SJCRH30 (cell line): ENCODE measurements around the gene RFT1. TPM values are rescaled to one million over a fixed set of nuclear protein-coding genes. Genes with fewer than 3 reads are reported as not detected.
"Not testable (repeated sequence)": the region's sequence is repeated elsewhere in the genome, so short reads cannot be mapped to it uniquely, and the experiment has no call there.

ENCODE experiments used
- DNase-seq, 2 experiments: peaks; one replicate each; pipeline ENCODE4 v3.0.0-alpha.2; 2015 to 2020
- H3K27ac ChIP-seq: fragments of 250-450 bp; sonication (Bioruptor Pico); 2 replicates; pipeline ENCODE4 v1.5.1; 2020; ENCODE audit warnings: mild to moderate bottlenecking, moderate library complexity
- H3K27me3 ChIP-seq: fragments of 250-450 bp; sonication (Bioruptor Pico); 2 replicates; pipeline ENCODE4 v1.5.1; 2020; ENCODE audit warnings: mild to moderate bottlenecking, moderate library complexity
- H3K36me3 ChIP-seq: fragments of 250-450 bp; sonication (Bioruptor Pico); 2 replicates; pipeline ENCODE4 v1.5.1; 2020; ENCODE audit warnings: mild to moderate bottlenecking, moderate library complexity
- H3K4me1 ChIP-seq: fragments of 250-450 bp; sonication (Bioruptor Pico); 2 replicates; pipeline ENCODE4 v1.5.1; 2020; ENCODE audit warnings: mild to moderate bottlenecking, moderate library complexity
- H3K4me3 ChIP-seq: fragments of 250-450 bp; sonication (Bioruptor Pico); 2 replicates; pipeline ENCODE4 v1.5.1; 2020; ENCODE audit warnings: mild to moderate bottlenecking, moderate library complexity
- H3K9me3 ChIP-seq: fragments of 250-450 bp; sonication (Bioruptor Pico); replicated peaks from 2 replicates; pipeline ENCODE4 v1.5.1; 2020; ENCODE audit warnings: mild to moderate bottlenecking, moderate library complexity
- total RNA-seq: library from RNA; depleted of rRNA; stranded (reverse); fragments of >200 nt; shearing (Covaris generic); gene quantifications from 2 replicates; pipeline ENCODE4 v1.2.3, GENCODE V29; 2014

The RFT1 gene
- total RNA-seq, 1 experiment from 2014 or later, result 22.0 TPM

GRCh38 chr3:53157974-53158580 lies 27.8 kb upstream of the RFT1 start:
- no peak for DNase-seq
- H3K27ac ChIP-seq, result no peak overlapping the region
- no peak overlapping the region for H3K4me3 ChIP-seq
- H3K27me3 ChIP-seq, result no peaks in the 10 kb centered on the region
- H3K9me3 ChIP-seq, result no peaks in the 10 kb centered on the region
- H3K36me3 ChIP-seq, result no peaks in the 10 kb centered on the region
- peaks cover 6% of the 10 kb centered on the region; the same call in 1 of the 2 replicates for H3K4me1 ChIP-seq

GRCh38 chr3:53156368-53156834 lies 26.2 kb upstream of the RFT1 start:
- Histone ChIP-seq H3K4me3 (no peak overlapping the region), H3K4me1 (peaks cover 6% of the 10 kb centered on the region; the same call in 1 of the 2 replicates), H3K27ac (no peak overlapping the region), H3K36me3 (no peaks in the 10 kb centered on the region), H3K9me3 (no peaks in the 10 kb centered on the region), H3K27me3 (0 out of 2 replicates have a peak, but pooled peaks cover 4% of the 10 kb centered on the region)
- DNase-seq, result no peak

- H3K4me3 ChIP-seq, result no peak overlapping the region
- no peak overlapping the region for H3K27ac ChIP-seq
- no peaks in the 10 kb centered on the region for H3K9me3 ChIP-seq
- no peak for DNase-seq
- peaks cover 6% of the 10 kb centered on the region; the same call in 1 of the 2 replicates for H3K4me1 ChIP-seq
- H3K36me3 ChIP-seq, result no peaks in the 10 kb centered on the region
- H3K27me3 ChIP-seq, result 0 out of 2 replicates have a peak, but pooled peaks cover 4% of the 10 kb centered on the region
Measured at GRCh38 chr3:53155760-53156159, 25.5 kb upstream of the RFT1 start.

- Histone ChIP-seq H3K27ac (no peak overlapping the region), H3K36me3 (no peaks in the 10 kb centered on the region), H3K27me3 (0 out of 2 replicates have a peak, but pooled peaks cover 6% of the 10 kb centered on the region), H3K4me3 (no peak overlapping the region), H3K9me3 (no peaks in the 10 kb centered on the region), H3K4me1 (peaks cover 2% of the 10 kb centered on the region; the same call in 1 of the 2 replicates)
- DNase-seq, result no peak
Measured at GRCh38 chr3:53154881-53155285, 24.6 kb upstream of the RFT1 start.

- Histone ChIP-seq H3K36me3 (no peaks in the 10 kb centered on the region), H3K9me3 (no peaks in the 10 kb centered on the region), H3K27me3 (0 out of 2 replicates have a peak, but pooled peaks cover 6% of the 10 kb centered on the region), H3K4me3 (no peak overlapping the region), H3K4me1 (no peaks in the 10 kb centered on the region), H3K27ac (no peak overlapping the region)
- no peak for DNase-seq
Measured at GRCh38 chr3:53153980-53154379, 23.7 kb upstream of the RFT1 start.

GRCh38 chr3:53153264-53153823 lies 23.1 kb upstream of the RFT1 start:
- Histone ChIP-seq H3K27ac (no peak overlapping the region), H3K4me1 (no peaks in the 10 kb centered on the region), H3K4me3 (no peak overlapping the region), H3K36me3 (no peaks in the 10 kb centered on the region), H3K9me3 (no peaks in the 10 kb centered on the region), H3K27me3 (0 out of 2 replicates have a peak, but pooled peaks cover 6% of the 10 kb centered on the region)
- DNase-seq, result no peak

GRCh38 chr3:53151870-53152660 lies 21.8 kb upstream of the RFT1 start:
- H3K4me1 ChIP-seq, result no peaks in the 10 kb centered on the region
- H3K27ac ChIP-seq, result no peak overlapping the region
- H3K36me3 ChIP-seq, result no peaks in the 10 kb centered on the region
- peaks cover 6% of the 10 kb centered on the region; the same call in 1 of the 2 replicates for H3K27me3 ChIP-seq
- H3K4me3 ChIP-seq, result no peak overlapping the region
- H3K9me3 ChIP-seq, result no peaks in the 10 kb centered on the region
- no peak for DNase-seq

- no peak overlapping the region for H3K27ac ChIP-seq
- H3K4me1 ChIP-seq, result no peaks in the 10 kb centered on the region
- H3K36me3 ChIP-seq, result no peaks in the 10 kb centered on the region
- H3K9me3 ChIP-seq, result no peaks in the 10 kb centered on the region
- DNase-seq, result no peak
- peaks cover 6% of the 10 kb centered on the region; the same call in 1 of the 2 replicates for H3K27me3 ChIP-seq
- no peak overlapping the region for H3K4me3 ChIP-seq
Measured at GRCh38 chr3:53151465-53151864, 21.2 kb upstream of the RFT1 start.

GRCh38 chr3:53151086-53151438 lies 20.8 kb upstream of the RFT1 start:
- not testable (repeated sequence) for H3K36me3 ChIP-seq, H3K4me1 ChIP-seq, H3K9me3 ChIP-seq, H3K4me3 ChIP-seq, DNase-seq, H3K27me3 ChIP-seq, H3K27ac ChIP-seq

- H3K36me3 ChIP-seq, result no peaks in the 10 kb centered on the region
- H3K4me1 ChIP-seq, result no peaks in the 10 kb centered on the region
- H3K27ac ChIP-seq, result no peak overlapping the region
- H3K27me3 ChIP-seq, result peaks cover 6% of the 10 kb centered on the region; the same call in 1 of the 2 replicates
- H3K9me3 ChIP-seq, result no peaks in the 10 kb centered on the region
- no peak for DNase-seq
- no peak overlapping the region for H3K4me3 ChIP-seq
Measured at GRCh38 chr3:53150247-53151085, 20.2 kb upstream of the RFT1 start.

GRCh38 chr3:53149699-53150098 lies 19.5 kb upstream of the RFT1 start:
- H3K4me1 ChIP-seq, result no peaks in the 10 kb centered on the region
- DNase-seq, result no peak
- no peaks in the 10 kb centered on the region for H3K36me3 ChIP-seq
- no peak overlapping the region for H3K4me3 ChIP-seq
- H3K27ac ChIP-seq, result no peak overlapping the region
- peaks cover 6% of the 10 kb centered on the region; the same call in 1 of the 2 replicates for H3K27me3 ChIP-seq
- no peaks in the 10 kb centered on the region for H3K9me3 ChIP-seq

- H3K4me1 ChIP-seq, result no peaks in the 10 kb centered on the region
- H3K9me3 ChIP-seq, result no peaks in the 10 kb centered on the region
- H3K27ac ChIP-seq, result no peak overlapping the region
- peaks cover 6% of the 10 kb centered on the region; the same call in 1 of the 2 replicates for H3K27me3 ChIP-seq
- no peaks in the 10 kb centered on the region for H3K36me3 ChIP-seq
- DNase-seq, result no peak
- H3K4me3 ChIP-seq, result no peak overlapping the region
Measured at GRCh38 chr3:53149006-53149690, 18.9 kb upstream of the RFT1 start.

- H3K36me3 ChIP-seq, result no peaks in the 10 kb centered on the region
- peaks cover 6% of the 10 kb centered on the region; the same call in 1 of the 2 replicates for H3K27me3 ChIP-seq
- H3K27ac ChIP-seq, result no peak overlapping the region
- no peaks in the 10 kb centered on the region for H3K4me1 ChIP-seq
- no peaks in the 10 kb centered on the region for H3K9me3 ChIP-seq
- no peak overlapping the region for H3K4me3 ChIP-seq
- DNase-seq, result no peak
Measured at GRCh38 chr3:53147903-53148400, 17.7 kb upstream of the RFT1 start.
